ENCODE data around the gene HIP1. TPM values are rescaled to one million over a fixed set of nuclear protein-coding genes. Genes with fewer than 3 reads are reported as not detected.

The HIP1 gene
- total RNA-seq, 1 donor = 21.2 TPM

Small RNA genes within 50 kb of the gene (small RNA-seq; reads per million reads assigned to genes)
- gene AC211429.1 = not detected
- not detected for gene RF00019

Other genes with a start within 250 kb of the HIP1 start
- not detected in 2 replicates for gene SPDYE5, start 246.6 kb downstream of the HIP1 start, total RNA-seq
- gene CCL26, start 33.3 kb upstream of the HIP1 start, total RNA-seq = 0.64 and 0.86 TPM in 2 replicates
- gene CCL24, start 74.9 kb upstream of the HIP1 start, total RNA-seq = not detected in 2 replicates
- gene RHBDD2, start 140.1 kb upstream of the HIP1 start, total RNA-seq = 20.7 and 26.1 TPM in 2 replicates
- 77.0 and 90.7 TPM in 2 replicates for gene POR, start 176.2 kb upstream of the HIP1 start, total RNA-seq

All from fibroblast of villous mesenchyme (primary cell).